ENCODE results near the gene ZGLP1.

DNA sequence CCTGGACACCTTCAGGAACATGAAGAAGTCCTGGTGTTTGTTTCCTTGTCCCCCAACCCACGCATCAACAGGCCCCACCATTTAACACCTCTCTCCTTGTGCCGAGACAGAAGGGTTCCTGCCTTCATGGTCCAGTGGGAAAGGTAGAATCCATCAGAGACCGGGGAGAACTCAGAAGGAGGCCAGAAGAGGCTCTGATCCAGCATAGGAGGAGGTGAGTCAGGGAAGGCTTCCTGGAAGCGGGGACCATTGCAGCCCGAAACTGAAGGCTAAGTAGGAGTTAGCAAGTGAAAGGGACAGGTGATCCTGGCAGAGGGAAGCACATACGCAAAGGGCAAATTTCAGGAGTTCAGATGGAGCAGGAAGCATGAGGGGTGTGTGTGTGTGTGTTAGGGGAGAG lies 29.3 kb upstream of the ZGLP1 start:
- TF ChIP-seq CTCF (IDR thresholded peaks at IDR 0.05; ENCODE audit: low read length) (no peak), EZH2 (optimal IDR thresholded peaks at IDR 0.05; ENCODE audit: low read depth, low read length) (no peak)
